ENCODE measurements around the gene MAP3K7CL. TPM values are rescaled to one million over a fixed set of nuclear protein-coding genes. Genes with fewer than 3 reads are reported as not detected.

MAP3K7CL gene
- total RNA-seq, 6 donors from 2014 or later = 3.5 to 9.4 (median 5.9) TPM

DNA sequence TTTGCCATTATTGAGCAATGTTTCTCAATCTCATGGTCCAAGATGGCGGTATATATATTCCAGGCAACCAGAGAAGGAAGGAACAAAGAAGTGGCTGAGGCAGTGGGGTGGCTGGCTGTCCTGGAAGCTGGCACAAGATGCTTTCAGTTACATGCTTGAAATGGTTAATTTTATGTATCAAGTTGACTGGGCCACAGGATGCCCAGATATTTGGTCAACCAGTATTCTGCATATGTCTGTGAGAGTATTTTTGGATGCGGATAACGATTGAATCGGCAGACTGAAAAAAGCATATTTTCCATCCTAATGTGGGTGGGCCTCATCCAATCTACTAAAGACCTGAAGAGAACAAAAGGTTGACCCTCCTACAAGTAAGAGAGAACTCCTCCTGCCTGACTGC, 55.2 kb downstream of the MAP3K7CL start:
- Histone ChIP-seq H3K27ac (peak overlapping the region in 1 of 4 donors; percentile 19), H3K9me3 (no peaks in the 10 kb centered on the region), H3K36me3 (no peaks in the 10 kb centered on the region), H3K27me3 (no peaks in the 10 kb centered on the region), H3K4me1 (peaks cover 10 to 33% (median 21%) of the 10 kb centered on the region in 4 donors), H3K4me3 (no peak overlapping the region)
- DNase-seq (no peak), ATAC-seq (ENCODE audit: low FRiP score in 2 of 2) (no peak)
- TF ChIP-seq, protein P1, sequence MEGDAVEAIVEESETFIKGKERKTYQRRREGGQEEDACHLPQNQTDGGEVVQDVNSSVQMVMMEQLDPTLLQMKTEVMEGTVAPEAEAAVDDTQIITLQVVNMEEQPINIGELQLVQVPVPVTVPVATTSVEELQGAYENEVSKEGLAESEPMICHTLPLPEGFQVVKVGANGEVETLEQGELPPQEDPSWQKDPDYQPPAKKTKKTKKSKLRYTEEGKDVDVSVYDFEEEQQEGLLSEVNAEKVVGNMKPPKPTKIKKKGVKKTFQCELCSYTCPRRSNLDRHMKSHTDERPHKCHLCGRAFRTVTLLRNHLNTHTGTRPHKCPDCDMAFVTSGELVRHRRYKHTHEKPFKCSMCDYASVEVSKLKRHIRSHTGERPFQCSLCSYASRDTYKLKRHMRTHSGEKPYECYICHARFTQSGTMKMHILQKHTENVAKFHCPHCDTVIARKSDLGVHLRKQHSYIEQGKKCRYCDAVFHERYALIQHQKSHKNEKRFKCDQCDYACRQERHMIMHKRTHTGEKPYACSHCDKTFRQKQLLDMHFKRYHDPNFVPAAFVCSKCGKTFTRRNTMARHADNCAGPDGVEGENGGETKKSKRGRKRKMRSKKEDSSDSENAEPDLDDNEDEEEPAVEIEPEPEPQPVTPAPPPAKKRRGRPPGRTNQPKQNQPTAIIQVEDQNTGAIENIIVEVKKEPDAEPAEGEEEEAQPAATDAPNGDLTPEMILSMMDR (IDR thresholded peaks at IDR 0.05) = no peak
- TF ChIP-seq POLR2A (IDR thresholded peaks at IDR 0.05) (no peak), EP300 (IDR thresholded peaks at IDR 0.05) (no peak), POLR2AphosphoS5 (IDR thresholded peaks at IDR 0.05) (no peak)
- 99 to 100% methylated on average over 4 of the region's 4 CpGs for WGBS, 2 donors

DNA sequence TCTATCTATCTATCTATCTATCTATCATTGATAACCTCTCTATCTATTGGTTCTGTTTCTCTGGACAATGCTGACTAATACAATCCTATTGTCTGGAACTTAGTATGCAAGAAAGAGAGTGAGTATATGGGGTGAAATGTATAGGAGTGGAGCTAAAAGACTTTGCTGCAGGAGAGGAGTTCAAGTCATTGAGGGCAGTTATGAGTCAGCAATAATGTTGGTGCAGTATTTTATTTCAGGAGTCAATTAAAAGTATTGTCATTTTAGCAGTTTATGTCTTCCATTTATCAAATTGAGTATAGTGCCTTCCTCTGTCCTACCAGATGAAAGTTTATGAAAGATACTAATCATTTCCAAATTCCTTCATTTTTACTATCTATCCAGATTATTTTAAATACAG, 55.8 kb downstream of the MAP3K7CL start:
- Histone ChIP-seq H3K27ac (no peak overlapping the region), H3K27me3 (no peaks in the 10 kb centered on the region), H3K9me3 (no peaks in the 10 kb centered on the region), H3K36me3 (no peaks in the 10 kb centered on the region), H3K4me3 (no peak overlapping the region), H3K4me1 (peaks cover 10 to 32% (median 20%) of the 10 kb centered on the region in 4 donors)
- TF ChIP-seq EP300 (IDR thresholded peaks at IDR 0.05) (no peak), POLR2A (IDR thresholded peaks at IDR 0.05) (no peak), POLR2AphosphoS5 (IDR thresholded peaks at IDR 0.05) (no peak)
- TF ChIP-seq, protein P1 (IDR thresholded peaks at IDR 0.05) = no peak
- ATAC-seq (ENCODE audit: low FRiP score in 2 of 2) (no peak), DNase-seq (no peak)

DNA sequence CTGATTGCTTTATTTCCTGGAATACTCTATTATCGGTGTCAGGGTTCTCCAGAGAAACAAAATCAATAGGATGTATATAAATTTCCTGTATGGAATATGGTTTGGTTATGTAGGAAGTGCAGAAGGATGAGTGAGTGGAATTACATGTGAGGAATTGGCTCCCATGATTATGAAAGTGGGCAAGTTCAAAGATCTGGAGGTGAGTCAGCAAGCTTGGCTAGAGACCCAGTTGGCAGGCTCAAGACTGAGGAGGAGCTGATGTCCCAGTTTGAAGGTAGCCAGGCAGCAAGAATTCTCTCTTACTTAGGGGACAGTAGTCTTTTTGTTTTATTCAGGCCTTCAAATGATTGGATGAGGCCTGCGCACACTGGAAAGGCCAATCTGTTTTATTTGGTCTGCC, 57.5 kb downstream of the MAP3K7CL start:
- ATAC-seq (ENCODE audit: low FRiP score in 2 of 2) (peak in 1 of 2 donors; percentile 73), DNase-seq (no peak)
- TF ChIP-seq EP300 (IDR thresholded peaks at IDR 0.05) (no peak), POLR2A (IDR thresholded peaks at IDR 0.05) (no peak), POLR2AphosphoS5 (IDR thresholded peaks at IDR 0.05) (no peak)
- TF ChIP-seq, protein P1 (IDR thresholded peaks at IDR 0.05) = no peak
- no peak overlapping the region for H3K27ac ChIP-seq
- WGBS, 2 donors = 82 to 90% methylated on average over 2 of the region's 2 CpGs
- H3K4me1 ChIP-seq = peaks cover 5 to 16% (median 6%) of the 10 kb centered on the region in 4 donors
- no peaks in the 10 kb centered on the region for H3K36me3 ChIP-seq
- no peaks in the 10 kb centered on the region for H3K9me3 ChIP-seq
- no peak overlapping the region for H3K4me3 ChIP-seq
- H3K27me3 ChIP-seq = no peaks in the 10 kb centered on the region

DNA sequence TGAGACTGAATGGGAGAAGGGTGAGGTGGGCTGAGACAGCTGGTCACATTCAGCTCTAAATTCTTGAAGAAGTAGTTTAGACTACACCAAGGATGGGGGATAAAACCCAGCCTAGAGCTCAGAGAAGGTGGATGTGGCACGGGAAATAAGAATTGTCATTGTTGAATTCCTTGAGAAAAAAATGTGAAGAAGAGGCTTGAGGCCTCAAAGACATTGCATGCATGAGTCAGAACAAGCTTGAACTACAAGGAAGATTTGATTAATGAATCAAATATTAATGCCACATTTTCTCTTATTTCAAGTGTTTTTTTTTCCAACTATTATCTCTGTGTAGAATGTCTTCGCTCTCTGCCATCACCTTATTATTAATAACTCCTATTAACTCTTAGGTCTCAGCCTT, 58.9 kb downstream of the MAP3K7CL start:
- no peak overlapping the region for H3K27ac ChIP-seq
- no peak overlapping the region for H3K4me3 ChIP-seq
- no peaks in the 10 kb centered on the region for H3K9me3 ChIP-seq
- H3K27me3 ChIP-seq = no peaks in the 10 kb centered on the region
- 92% methylated on average over 2 of the region's 2 CpGs for WGBS, 2 donors
- H3K36me3 ChIP-seq = no peaks in the 10 kb centered on the region
- peaks cover 0 to 6% (median 0%) of the 10 kb centered on the region in 4 donors for H3K4me1 ChIP-seq
- DNase-seq (no peak), ATAC-seq (ENCODE audit: low FRiP score in 2 of 2) (no peak)
- TF ChIP-seq, protein P1 (IDR thresholded peaks at IDR 0.05) = no peak
- TF ChIP-seq EP300 (IDR thresholded peaks at IDR 0.05) (no peak), POLR2AphosphoS5 (IDR thresholded peaks at IDR 0.05) (no peak), POLR2A (IDR thresholded peaks at IDR 0.05) (no peak)

DNA sequence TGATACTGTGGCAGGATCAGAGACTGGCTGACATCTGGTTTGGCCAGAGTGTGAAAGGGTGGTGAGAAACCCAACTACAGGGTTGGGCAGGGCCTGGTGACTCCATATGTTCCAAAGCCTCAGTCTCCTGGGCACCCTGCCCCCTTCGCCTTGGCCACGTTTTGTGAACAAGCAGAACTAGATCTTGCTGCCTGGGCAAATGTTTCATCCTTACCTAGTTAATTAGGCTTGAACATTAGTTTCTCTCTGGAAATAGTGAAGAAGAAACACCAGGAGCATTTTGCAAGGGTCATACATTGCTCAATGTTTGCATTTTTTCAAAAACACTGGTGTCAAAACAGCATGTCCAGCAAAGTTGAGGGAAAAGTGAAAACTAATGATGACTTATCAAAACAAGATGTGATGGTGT, 60.5 kb downstream of the MAP3K7CL start:
- DNase-seq (peak in 1 of 2 donors; percentile 41), ATAC-seq (ENCODE audit: low FRiP score in 2 of 2) (peak in 1 of 2 donors; percentile 47)
- Histone ChIP-seq H3K4me1 (peaks cover 3 to 12% (median 7%) of the 10 kb centered on the region in 4 donors), H3K36me3 (no peaks in the 10 kb centered on the region), H3K27ac (peak overlapping the region in 3 of 4 donors; percentile 8 to 72 (median 66)), H3K27me3 (no peaks in the 10 kb centered on the region), H3K9me3 (no peaks in the 10 kb centered on the region), H3K4me3 (no peak overlapping the region)
- TF ChIP-seq POLR2A (IDR thresholded peaks at IDR 0.05) (no peak), POLR2AphosphoS5 (IDR thresholded peaks at IDR 0.05) (peak in 1 of 2 donors; percentile 57), EP300 (IDR thresholded peaks at IDR 0.05) (peak in 1 of 4 donors; percentile 20)
- TF ChIP-seq, protein P1 (IDR thresholded peaks at IDR 0.05) = no peak
- 71 to 83% methylated on average over 2 of the region's 2 CpGs for WGBS, 2 donors

All from upper lobe of left lung (tissue), 6 donors.